Stimulated activated CD8-positive, alpha-beta memory T cell treated with anti-CD3 and anti-CD28 coated beads, Interleukin-4, amount 100 ng/mL, for 24 hours (primary cell): ENCODE data around the gene IL2RA.
"Not testable (repeated sequence)": the region's sequence is repeated elsewhere in the genome, so short reads cannot be mapped to it uniquely, and the experiment has no call there.

ENCODE experiments used
- DNase-seq: peaks from one replicate; pipeline ENCODE4 v3.0.0-alpha.2; 2020; ENCODE audit warnings: low read depth

The IL2RA gene

GRCh38 chr10:6013413-6014192 is 48.6 kb downstream of the IL2RA start:
- DNase-seq = no peak

- DNase-seq = no peak
Observed at GRCh38 chr10:6012121-6012905, 49.9 kb downstream of the IL2RA start.

GRCh38 chr10:6011558-6011957 is 50.6 kb downstream of the IL2RA start:
- no peak for DNase-seq

- DNase-seq = no peak
Observed at GRCh38 chr10:6010569-6010968, 51.6 kb downstream of the IL2RA start.

GRCh38 chr10:6009961-6010360 is 52.2 kb downstream of the IL2RA start:
- no peak for DNase-seq

- DNase-seq = no peak
Observed at GRCh38 chr10:6009150-6009549, 53.0 kb downstream of the IL2RA start.

- no peak for DNase-seq
Observed at GRCh38 chr10:6008497-6009142, 53.5 kb downstream of the IL2RA start.

GRCh38 chr10:6006991-6007390 is 55.2 kb downstream of the IL2RA start:
- DNase-seq = no peak

GRCh38 chr10:6006546-6006945 is 55.6 kb downstream of the IL2RA start:
- DNase-seq = no peak

GRCh38 chr10:6005856-6006395 is 56.2 kb downstream of the IL2RA start:
- DNase-seq = no peak

- not testable (repeated sequence) for DNase-seq
Observed at GRCh38 chr10:6005161-6005804, 56.9 kb downstream of the IL2RA start.

- no peak for DNase-seq
Observed at GRCh38 chr10:6002809-6003510, 59.2 kb downstream of the IL2RA start.

GRCh38 chr10:5999440-6000165 is 62.6 kb downstream of the IL2RA start:
- DNase-seq = no peak

GRCh38 chr10:5996696-5997095 is 65.5 kb downstream of the IL2RA start:
- no peak for DNase-seq

- no peak for DNase-seq
Observed at GRCh38 chr10:5992398-5992797, 69.8 kb downstream of the IL2RA start.

- no peak for DNase-seq
Observed at GRCh38 chr10:5991708-5992107, 70.5 kb downstream of the IL2RA start.

- no peak for DNase-seq
Observed at GRCh38 chr10:5989756-5990155, 72.4 kb downstream of the IL2RA start.

- no peak for DNase-seq
Observed at GRCh38 chr10:5988336-5988920, 73.7 kb downstream of the IL2RA start.

- no peak for DNase-seq
Observed at GRCh38 chr10:5987747-5988146, 74.4 kb downstream of the IL2RA start.

- no peak for DNase-seq
Observed at GRCh38 chr10:5985029-5985428, 77.1 kb downstream of the IL2RA start.
